Gastroesophageal sphincter (tissue), 3 donors: ENCODE measurements around the gene NME2.

Source experiments
- CTCF ChIP-seq, 4 experiments: fragments of 200-600 bp in 2 of 4; fragments of 450-650 bp in 2 of 4; sonication (generic) in 1 of 4; IDR thresholded peaks; one replicate each; pipeline ENCODE4 v1.5.1; 2017 to 2019; ENCODE audit warnings: antibody characterized with exemption in 4 of 4, mild to moderate bottlenecking in 2 of 4, moderate library complexity in 2 of 4
- EP300 ChIP-seq: sonication (generic); formaldehyde crosslinking; IDR thresholded peaks from one replicate; pipeline ENCODE4 v1.6.1; 2017; ENCODE audit warnings: antibody characterized with exemption, mild to moderate bottlenecking
- POLR2A ChIP-seq, 2 donors: fragments of 450-650 bp; IDR thresholded peaks; one replicate each; pipeline ENCODE4 v1.6.1; 2017; ENCODE audit warnings: antibody characterized with exemption in 2 of 2, mild to moderate bottlenecking in 2 of 2, moderate library complexity in 1 of 2
- POLR2AphosphoS5 ChIP-seq: sonication (generic); formaldehyde crosslinking; IDR thresholded peaks from one replicate; pipeline ENCODE4 v1.6.1; 2017; ENCODE audit warnings: antibody characterized with exemption

- TF ChIP-seq POLR2A (IDR thresholded peaks at IDR 0.05) (peak; percentile 85 to 95), POLR2AphosphoS5 (peak; percentile 95), CTCF (IDR thresholded peaks at IDR 0.05) (no peak), EP300 (no peak)
These were observed 44.4 kb upstream of the NME2 start for GRCh38 chr17:51121620-51122472.
